HL-60 (cell line): ENCODE results near the gene C9.
"Not testable (repeated sequence)": the region's sequence is repeated elsewhere in the genome, so short reads cannot be mapped to it uniquely, and the experiment has no call there.

ENCODE experiments used
- CTCF ChIP-seq: IDR thresholded peaks from one replicate; pipeline ENCODE4 v1.5.1; 2011; ENCODE audit warnings: low read length, control low read depth, inconsistent platforms; ENCODE audit not compliant: insufficient read depth
- GABPA ChIP-seq: IDR thresholded peaks from 2 replicates; pipeline ENCODE4 v1.6.1; 2012; ENCODE audit warnings: low read depth
- TF ChIP-seq, protein P1 (sequence below): IDR thresholded peaks from 2 replicates; pipeline ENCODE4 v1.6.1; 2012; ENCODE audit warnings: low read depth; ENCODE audit not compliant: insufficient replicate concordance

DNA sequence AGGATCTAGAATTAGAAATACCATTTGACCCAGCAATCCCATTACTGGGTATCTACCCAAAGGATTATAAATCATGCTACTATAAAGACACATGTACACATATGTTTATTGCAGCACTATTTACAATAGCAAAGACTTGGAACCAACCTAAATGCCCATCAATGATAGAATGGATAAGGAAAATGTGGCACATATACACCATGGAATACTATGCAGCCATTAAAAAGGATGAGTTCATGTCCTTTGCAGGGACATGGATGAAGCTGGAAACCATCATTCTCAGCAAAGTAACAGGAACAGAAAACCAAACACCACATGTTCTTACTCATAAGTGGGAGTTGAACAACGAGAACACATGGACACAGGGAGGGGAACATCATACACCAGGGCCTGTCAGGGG lies 129.8 kb downstream of the C9 start:
- not testable (repeated sequence) for TF ChIP-seq CTCF, GABPA
- TF ChIP-seq, protein P1, sequence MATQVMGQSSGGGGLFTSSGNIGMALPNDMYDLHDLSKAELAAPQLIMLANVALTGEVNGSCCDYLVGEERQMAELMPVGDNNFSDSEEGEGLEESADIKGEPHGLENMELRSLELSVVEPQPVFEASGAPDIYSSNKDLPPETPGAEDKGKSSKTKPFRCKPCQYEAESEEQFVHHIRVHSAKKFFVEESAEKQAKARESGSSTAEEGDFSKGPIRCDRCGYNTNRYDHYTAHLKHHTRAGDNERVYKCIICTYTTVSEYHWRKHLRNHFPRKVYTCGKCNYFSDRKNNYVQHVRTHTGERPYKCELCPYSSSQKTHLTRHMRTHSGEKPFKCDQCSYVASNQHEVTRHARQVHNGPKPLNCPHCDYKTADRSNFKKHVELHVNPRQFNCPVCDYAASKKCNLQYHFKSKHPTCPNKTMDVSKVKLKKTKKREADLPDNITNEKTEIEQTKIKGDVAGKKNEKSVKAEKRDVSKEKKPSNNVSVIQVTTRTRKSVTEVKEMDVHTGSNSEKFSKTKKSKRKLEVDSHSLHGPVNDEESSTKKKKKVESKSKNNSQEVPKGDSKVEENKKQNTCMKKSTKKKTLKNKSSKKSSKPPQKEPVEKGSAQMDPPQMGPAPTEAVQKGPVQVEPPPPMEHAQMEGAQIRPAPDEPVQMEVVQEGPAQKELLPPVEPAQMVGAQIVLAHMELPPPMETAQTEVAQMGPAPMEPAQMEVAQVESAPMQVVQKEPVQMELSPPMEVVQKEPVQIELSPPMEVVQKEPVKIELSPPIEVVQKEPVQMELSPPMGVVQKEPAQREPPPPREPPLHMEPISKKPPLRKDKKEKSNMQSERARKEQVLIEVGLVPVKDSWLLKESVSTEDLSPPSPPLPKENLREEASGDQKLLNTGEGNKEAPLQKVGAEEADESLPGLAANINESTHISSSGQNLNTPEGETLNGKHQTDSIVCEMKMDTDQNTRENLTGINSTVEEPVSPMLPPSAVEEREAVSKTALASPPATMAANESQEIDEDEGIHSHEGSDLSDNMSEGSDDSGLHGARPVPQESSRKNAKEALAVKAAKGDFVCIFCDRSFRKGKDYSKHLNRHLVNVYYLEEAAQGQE = not testable (repeated sequence)
